KMS-11 (cell line): ENCODE data around the gene HBA2.
"Not testable (repeated sequence)": the region's sequence is repeated elsewhere in the genome, so short reads cannot be mapped to it uniquely, and the experiment has no call there.

Experiments
- H2AFZ ChIP-seq: fragments of 200-600 bp; sonication (generic); 2 replicates; pipeline ENCODE4 v1.6.1; 2016; ENCODE audit warnings: antibody characterized with exemption, mixed run types, low read depth
- H3K27ac ChIP-seq: fragments of 200-600 bp; sonication (generic); 2 replicates; pipeline ENCODE4 v1.6.1; 2016; ENCODE audit warnings: mild to moderate bottlenecking, mixed run types
- H3K27me3 ChIP-seq: fragments of 200-600 bp; sonication (generic); 2 replicates; pipeline ENCODE4 v1.6.1; 2017; ENCODE audit warnings: mild to moderate bottlenecking, low read depth, mixed run types, moderate library complexity; ENCODE audit not compliant: insufficient read depth
- H3K36me3 ChIP-seq: fragments of 200-600 bp; sonication (generic); 2 replicates; pipeline ENCODE4 v1.6.1; 2017; ENCODE audit warnings: mild to moderate bottlenecking, mixed run types; ENCODE audit not compliant: insufficient read depth
- H3K4me1 ChIP-seq: fragments of 200-600 bp; sonication (generic); 2 replicates; pipeline ENCODE4 v1.6.1; 2016; ENCODE audit warnings: mild to moderate bottlenecking, low read depth, mixed run types; ENCODE audit not compliant: poor library complexity, severe bottlenecking
- H3K4me2 ChIP-seq: fragments of 200-600 bp; sonication (generic); 2 replicates; pipeline ENCODE4 v1.7.0; 2016; ENCODE audit warnings: mild to moderate bottlenecking, mixed run types
- H3K4me3 ChIP-seq: fragments of 200-600 bp; sonication (generic); IDR thresholded peaks from 2 replicates; pipeline ENCODE4 v1.6.1; 2017; ENCODE audit warnings: low read depth, low read length, mixed read lengths; ENCODE audit not compliant: insufficient read depth
- H3K79me2 ChIP-seq: fragments of 200-600 bp; sonication (generic); 2 replicates; pipeline ENCODE4 v1.6.1; 2016; ENCODE audit warnings: low read depth, mixed run types; ENCODE audit not compliant: insufficient read depth
- H3K9ac ChIP-seq: fragments of 200-600 bp; sonication (generic); 2 replicates; pipeline ENCODE4 v1.6.1; 2016; ENCODE audit warnings: mild to moderate bottlenecking, mixed run types
- H4K20me1 ChIP-seq: fragments of 200-600 bp; sonication (generic); 2 replicates; pipeline ENCODE4 v1.6.1; 2016; ENCODE audit warnings: mild to moderate bottlenecking, mixed run types; ENCODE audit not compliant: insufficient read depth
- TF ChIP-seq, protein P1 (sequence below): fragments of 200-600 bp; sonication (generic); conservative IDR thresholded peaks from 2 replicates; pipeline ENCODE4 v1.6.1; 2017; ENCODE audit warnings: low read depth, mild to moderate bottlenecking, antibody characterized with exemption, low read length, moderate library complexity, mixed read lengths

Gene HBA2

DNA sequence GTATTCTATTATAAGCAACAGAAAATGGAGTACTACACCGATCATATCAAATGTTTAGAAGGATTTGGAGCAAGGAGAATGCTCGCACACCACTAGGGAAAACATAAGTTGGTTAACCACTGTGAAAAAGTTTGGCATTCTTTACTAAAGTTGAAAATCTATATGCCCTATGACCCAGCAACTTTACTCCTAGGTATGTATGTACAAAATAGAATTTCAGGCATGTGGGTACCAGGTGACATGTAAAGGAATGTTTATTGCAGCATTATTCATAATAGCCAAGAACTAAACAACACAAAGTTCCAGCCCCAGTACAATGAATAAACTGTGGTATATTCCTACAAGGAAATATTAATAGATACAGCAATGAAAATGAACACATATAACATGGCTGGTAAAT, 26.0 kb upstream of the HBA2 start:
- no peak overlapping the region for H2AFZ ChIP-seq
- H3K36me3 ChIP-seq = no peaks in the 10 kb centered on the region
- H3K4me3 ChIP-seq = no peak overlapping the region
- H3K79me2 ChIP-seq = no peaks in the 10 kb centered on the region
- H4K20me1 ChIP-seq = no peaks in the 10 kb centered on the region
- H3K4me1 ChIP-seq = no peaks in the 10 kb centered on the region
- no peak overlapping the region for H3K9ac ChIP-seq
- TF ChIP-seq, protein P1, sequence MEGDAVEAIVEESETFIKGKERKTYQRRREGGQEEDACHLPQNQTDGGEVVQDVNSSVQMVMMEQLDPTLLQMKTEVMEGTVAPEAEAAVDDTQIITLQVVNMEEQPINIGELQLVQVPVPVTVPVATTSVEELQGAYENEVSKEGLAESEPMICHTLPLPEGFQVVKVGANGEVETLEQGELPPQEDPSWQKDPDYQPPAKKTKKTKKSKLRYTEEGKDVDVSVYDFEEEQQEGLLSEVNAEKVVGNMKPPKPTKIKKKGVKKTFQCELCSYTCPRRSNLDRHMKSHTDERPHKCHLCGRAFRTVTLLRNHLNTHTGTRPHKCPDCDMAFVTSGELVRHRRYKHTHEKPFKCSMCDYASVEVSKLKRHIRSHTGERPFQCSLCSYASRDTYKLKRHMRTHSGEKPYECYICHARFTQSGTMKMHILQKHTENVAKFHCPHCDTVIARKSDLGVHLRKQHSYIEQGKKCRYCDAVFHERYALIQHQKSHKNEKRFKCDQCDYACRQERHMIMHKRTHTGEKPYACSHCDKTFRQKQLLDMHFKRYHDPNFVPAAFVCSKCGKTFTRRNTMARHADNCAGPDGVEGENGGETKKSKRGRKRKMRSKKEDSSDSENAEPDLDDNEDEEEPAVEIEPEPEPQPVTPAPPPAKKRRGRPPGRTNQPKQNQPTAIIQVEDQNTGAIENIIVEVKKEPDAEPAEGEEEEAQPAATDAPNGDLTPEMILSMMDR = no peak
- H3K4me2 ChIP-seq = no peak overlapping the region
- H3K27ac ChIP-seq = no peak overlapping the region
- H3K27me3 ChIP-seq = peaks cover 70% of the 10 kb centered on the region

DNA sequence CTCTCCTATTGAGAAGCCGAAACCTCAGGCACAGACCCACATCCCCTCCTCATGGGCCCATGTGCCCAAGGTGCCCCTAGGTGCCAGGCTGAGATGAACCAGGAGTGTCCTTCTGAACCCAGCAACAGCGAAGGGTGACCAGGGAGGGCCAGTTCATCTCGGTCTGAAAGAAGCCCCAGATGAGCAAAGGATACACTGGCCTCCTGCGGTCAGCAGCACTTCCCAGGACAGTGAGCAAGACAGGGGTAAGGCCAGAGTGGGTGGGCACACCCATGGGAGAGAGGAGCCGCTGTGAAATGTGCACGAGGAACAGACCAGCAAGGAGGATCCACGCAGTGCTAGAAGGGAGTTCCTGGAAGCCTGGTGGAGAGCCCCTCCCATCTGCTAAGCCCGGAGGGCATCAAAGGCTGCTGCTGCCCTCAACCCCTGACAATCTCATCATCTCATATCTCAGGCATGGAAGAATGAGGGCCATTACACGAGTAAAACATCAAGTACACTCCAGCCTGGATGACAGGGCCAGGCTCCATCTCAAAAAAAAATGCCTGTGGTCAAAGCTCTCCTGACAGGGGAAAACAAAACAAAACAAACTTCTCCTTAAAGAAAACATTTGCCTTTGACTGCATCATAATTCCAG, 23.5 kb upstream of the HBA2 start:
- TF ChIP-seq, protein P1 = no peak
- H2AFZ ChIP-seq = no peak overlapping the region
- H3K27me3 ChIP-seq = peaks cover 60% of the 10 kb centered on the region
- H3K4me2 ChIP-seq = no peak overlapping the region
- H3K9ac ChIP-seq = no peak overlapping the region
- H3K27ac ChIP-seq = no peak overlapping the region
- no peak overlapping the region for H3K4me3 ChIP-seq
- no peaks in the 10 kb centered on the region for H3K79me2 ChIP-seq
- no peaks in the 10 kb centered on the region for H4K20me1 ChIP-seq
- H3K36me3 ChIP-seq = no peaks in the 10 kb centered on the region
- no peaks in the 10 kb centered on the region for H3K4me1 ChIP-seq

DNA sequence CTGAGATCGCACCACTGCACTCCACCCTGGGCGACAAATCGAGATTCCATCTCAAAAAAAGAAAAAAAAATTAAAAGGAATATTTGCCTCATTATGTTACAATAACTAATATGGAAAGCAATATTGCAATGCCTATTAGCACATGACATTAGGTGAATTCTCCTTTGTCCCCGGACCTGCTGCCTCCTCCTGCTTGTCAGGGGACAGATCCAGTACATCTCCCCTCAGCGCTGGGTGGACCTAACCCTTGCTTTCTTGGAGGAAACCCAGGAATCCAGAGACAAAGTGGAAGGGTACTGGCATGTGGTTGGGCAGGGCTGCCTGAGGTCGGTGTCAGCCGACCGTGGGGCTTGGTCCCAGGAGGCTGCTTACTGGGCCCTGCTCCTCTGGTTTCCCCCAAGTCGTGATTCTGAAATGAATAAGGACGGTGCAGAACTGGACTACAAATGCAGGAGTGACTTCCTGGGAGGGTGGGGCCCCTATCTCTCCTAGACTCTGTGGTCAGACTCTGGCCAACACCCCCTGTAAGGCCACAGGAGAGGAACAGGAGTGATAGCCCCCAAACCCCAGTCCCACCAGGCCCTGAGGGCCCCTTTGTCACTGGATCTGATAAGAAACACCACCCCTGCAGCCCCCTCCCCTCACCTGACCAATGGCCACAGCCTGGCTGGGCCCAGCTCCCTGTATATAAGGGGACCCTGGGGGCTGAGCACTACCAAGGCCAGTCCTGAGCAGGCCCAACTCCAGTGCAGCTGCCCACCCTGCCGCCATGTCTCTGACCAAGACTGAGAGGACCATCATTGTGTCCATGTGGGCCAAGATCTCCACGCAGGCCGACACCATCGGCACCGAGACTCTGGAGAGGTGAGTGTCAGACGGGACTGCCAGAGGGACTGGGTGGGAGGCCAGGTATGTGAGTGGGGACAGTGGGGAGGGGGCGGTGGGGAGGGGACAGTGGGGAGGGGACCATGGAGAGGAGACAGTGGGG, 20.2 kb upstream of the HBA2 start, which contains the start of gene HBZ:
HBZ (plus strand) TSS at position 504 of the 988 bp plus-strand sequence; CDS start at position 770, 266 bp downstream.
- Histone ChIP-seq H2AFZ (no peak within 1 kb of the TSS), H3K36me3 (no peaks in the 10 kb centered on the region), H3K27me3 (peaks cover 69% of the 10 kb centered on the region), H3K27ac (no peak within 1 kb of the TSS), H3K4me2 (no peak within 1 kb of the TSS), H3K4me3 (no peak within 1 kb of the TSS), H3K4me1 (peaks cover 9% of the 10 kb centered on the region), H3K9ac (no peak within 1 kb of the TSS), H3K79me2 (no peaks in the 10 kb centered on the region), H4K20me1 (no peaks in the 10 kb centered on the region)
- TF ChIP-seq, protein P1 = no peak

DNA sequence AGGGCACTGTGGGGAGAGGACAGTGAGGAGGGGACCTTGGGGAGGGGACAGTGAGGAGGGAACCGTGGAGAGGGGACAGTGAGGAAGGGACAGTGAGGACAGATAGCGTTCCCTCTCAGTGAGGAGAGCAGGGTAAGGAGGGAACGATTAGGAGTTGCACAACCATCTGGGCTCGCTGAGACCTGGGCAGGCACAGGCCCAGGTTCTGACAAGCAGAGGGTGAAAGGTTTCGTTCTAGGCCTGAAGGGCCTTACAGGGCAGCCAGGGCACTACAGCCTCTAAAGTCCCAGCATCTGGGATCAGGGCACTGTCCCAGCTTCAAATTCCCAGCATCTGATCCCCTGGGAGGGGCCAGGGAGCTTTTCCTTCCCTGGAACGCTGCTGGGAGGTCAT, 19.6 kb upstream of the HBA2 start:
- not testable (repeated sequence) for H3K4me2 ChIP-seq
- peaks cover 70% of the 10 kb centered on the region for H3K27me3 ChIP-seq

GRCh38 chr16:153550-154216, 19.0 kb upstream of the HBA2 start:
- H3K27me3 ChIP-seq = peaks cover 69% of the 10 kb centered on the region
- H3K4me2 ChIP-seq, H3K9ac ChIP-seq: not testable (repeated sequence)

More for the DNA sequence above, 19.6 kb upstream of the HBA2 start:
- not testable (repeated sequence) for H3K4me1 ChIP-seq, H3K36me3 ChIP-seq, H3K4me3 ChIP-seq, H2AFZ ChIP-seq, H3K27ac ChIP-seq, H3K79me2 ChIP-seq, H4K20me1 ChIP-seq, H3K9ac ChIP-seq

More at GRCh38 chr16:153550-154216, 19.0 kb upstream of the HBA2 start:
- not testable (repeated sequence) for H3K4me3 ChIP-seq, H4K20me1 ChIP-seq, H3K27ac ChIP-seq, H3K4me1 ChIP-seq, H2AFZ ChIP-seq, H3K36me3 ChIP-seq, H3K79me2 ChIP-seq
